HG03521 (cell line): Measurements from ENCODE around the gene TXN2.
"Not testable (repeated sequence)": the region's sequence is repeated elsewhere in the genome, so short reads cannot be mapped to it uniquely, and the experiment has no call there.

Source experiments
- ATAC-seq: cut with Tn5 transposase; IDR thresholded peaks from one replicate; pipeline ENCODE4 v1.9.1; 2021; ENCODE audit warnings: mild to moderate bottlenecking, moderate library complexity; ENCODE audit not compliant: unreplicated experiment

Gene TXN2, protein sequence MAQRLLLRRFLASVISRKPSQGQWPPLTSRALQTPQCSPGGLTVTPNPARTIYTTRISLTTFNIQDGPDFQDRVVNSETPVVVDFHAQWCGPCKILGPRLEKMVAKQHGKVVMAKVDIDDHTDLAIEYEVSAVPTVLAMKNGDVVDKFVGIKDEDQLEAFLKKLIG

DNA sequence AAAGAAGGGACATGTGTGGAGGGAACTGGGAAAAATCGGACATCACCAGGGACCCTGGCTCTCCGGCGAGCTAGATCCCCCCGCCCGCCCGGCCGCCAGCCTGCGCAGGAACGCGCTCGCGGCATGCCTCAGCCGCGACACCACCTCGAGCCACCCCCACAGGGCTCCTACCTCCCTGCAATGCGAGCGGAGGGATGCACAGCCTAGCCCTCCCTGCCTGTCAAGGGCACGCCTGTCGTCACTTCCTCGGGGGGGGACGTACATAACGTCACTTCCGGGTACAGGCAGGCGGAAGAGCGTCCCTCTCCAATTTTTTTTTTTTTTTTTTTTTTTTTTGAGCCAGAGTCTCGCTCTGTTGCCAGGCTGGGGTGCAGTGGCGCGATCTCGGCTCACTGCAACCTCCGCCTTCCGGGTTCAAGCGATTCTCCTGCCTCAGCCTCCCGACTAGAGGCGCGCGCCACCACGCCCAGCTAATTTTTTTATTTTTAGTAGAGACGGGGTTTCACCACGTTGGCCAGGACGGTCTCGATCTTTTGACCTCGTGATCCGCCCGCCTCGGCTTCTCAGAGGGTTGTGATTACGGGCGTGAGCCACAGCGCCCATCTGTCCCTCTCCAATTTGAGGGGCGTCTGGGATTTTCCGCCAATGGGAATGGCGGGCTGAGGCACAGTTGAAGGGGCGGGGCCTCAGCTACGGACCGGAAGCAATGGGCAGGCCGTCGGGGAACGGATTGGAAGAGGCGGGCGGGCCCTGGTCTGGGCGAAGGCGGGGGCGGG is at the start of gene TXN2:
Gene TXN2, minus strand, starts transcription at position 248 of the 776 bp plus-strand sequence. CDS start 803 bp downstream, outside the sequence.
- peak; percentile 84 for ATAC-seq

DNA sequence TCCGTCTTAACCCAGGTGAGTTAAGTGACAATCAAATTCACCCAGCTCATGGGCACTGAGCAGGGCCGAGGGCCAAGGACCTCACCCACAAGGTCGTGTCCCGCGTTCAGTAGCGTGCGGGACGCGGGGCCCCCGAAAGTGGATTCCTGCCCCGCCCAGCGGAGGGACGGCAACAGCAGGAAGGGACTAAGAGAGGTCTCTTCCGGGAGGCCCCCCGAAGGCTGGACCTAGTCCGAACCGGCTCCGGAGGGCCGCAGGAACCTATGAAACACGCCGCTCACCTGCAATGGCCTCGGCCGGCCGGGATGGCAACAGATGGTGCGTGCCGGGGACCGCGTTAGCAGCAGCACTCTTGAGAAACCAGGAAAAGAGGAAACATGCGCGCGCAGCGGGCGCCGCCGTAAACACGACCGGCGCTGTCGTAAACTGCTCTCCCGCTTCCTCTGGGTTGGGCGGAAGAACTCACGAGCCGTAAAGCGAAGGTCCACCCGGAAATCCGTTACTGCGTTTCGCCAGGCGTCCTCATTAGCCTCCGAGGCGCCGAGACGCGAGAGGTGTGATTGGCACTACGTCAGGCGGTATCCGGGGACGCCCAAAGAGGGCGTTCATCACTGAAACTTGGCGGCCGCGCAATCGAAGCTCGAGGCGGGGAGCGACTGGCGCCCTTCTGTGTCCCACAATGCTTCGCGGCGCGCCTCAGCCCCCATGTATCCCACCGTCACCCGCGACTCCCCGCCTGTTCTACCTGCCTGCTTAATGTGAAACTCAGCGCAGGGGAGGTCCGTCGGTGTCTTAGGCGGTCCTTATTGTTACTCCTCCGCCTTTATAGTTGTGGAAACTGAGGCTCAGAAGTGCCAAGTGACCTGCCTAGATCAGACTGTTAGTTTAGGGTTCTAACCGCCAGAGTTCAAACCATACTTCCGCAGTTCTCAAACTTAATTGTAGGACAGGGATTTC is 47.6 kb upstream of the TXN2 start, which contains the start of gene EIF3D:
Gene EIF3D, minus strand, starts transcription at position 372 of the 957 bp plus-strand sequence. CDS start 3,045 bp downstream, outside the sequence.
- peak; percentile 94 for ATAC-seq

DNA sequence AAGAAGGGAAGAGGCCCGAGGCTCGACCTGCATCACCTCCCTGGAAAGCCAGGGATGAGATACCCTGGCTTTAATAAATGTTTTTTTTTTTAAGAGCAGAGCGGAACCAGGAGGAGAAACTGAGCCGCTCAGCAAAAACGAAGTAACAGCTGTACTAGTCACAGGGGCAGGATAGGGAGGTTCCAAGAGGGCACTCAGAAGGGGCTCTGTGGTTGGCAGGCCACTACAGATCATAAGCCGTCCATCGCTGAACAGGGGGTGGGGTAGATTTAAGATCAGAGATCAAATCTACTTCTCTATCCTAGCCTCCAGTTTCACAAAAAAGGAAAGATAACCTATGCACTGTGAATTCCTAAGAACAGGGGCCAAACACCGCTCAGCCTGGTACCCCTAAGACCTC is 46.9 kb upstream of the TXN2 start:
- ATAC-seq = no peak

DNA sequence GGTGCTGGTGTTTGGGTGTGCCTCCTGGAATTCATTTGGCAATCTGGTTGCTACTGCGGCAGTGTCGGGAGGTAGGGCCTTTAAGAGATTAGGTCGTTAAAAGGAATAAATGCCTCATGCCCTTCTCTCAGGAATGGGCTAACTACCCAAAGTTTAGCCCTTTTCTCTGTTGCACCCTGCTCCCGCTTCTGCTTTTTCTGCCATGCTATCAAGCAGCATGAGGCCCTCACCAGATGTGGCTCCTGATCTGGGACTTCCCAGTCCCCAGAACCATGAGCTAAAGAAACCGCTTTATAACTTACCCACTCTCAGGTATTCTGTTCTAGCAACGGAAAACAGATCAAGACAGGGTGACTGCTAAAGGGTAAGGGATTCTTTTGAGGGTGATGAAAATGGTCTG is 41.2 kb upstream of the TXN2 start:
- no peak for ATAC-seq

GRCh38 chr22:36520423-36520822 is 39.0 kb upstream of the TXN2 start:
- ATAC-seq = no peak

DNA sequence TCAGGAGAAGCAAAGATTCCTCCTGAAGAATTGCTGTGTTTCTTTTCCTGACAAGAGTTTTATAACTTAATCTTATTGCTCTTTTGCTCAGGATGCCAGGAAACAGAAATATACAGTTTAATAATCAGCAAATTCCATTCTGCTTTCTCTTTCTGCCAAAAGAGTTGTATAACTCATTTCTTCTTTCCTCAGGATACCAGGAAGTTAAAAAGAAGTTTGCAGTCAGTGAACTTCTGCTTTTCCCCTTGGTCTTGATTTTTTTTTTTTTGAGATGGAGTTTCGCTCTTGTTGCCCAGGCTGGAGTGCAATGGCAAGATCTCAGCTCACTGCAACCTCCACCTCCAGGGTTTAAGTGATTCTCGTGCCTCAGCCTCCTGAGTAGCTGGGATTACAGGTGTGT is 38.5 kb upstream of the TXN2 start:
- not testable (repeated sequence) for ATAC-seq

DNA sequence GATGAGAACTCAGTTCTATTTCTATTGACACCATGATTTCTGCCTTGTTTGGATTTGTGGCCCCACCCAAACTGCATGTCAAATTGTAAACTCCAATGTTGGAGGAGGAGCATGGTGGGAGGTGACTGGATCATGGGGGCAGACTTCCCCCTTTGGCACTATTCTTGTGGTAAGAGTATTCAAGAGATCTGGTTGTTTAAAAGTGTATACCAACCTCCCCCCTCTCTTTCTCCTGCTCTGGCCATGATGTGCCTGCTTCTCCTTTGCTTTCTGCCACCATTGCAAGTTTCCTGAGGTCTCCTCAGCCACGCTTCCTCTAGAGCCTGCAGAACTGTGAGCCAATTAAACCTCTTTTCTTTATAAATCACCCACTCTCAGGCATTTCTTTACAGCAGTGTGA is 33.3 kb upstream of the TXN2 start:
- no peak for ATAC-seq

GRCh38 chr22:36512991-36513390 is 31.6 kb upstream of the TXN2 start:
- no peak for ATAC-seq

GRCh38 chr22:36512333-36512732 is 30.9 kb upstream of the TXN2 start:
- no peak for ATAC-seq

- ATAC-seq = no peak
These were observed 29.8 kb upstream of the TXN2 start for GRCh38 chr22:36510966-36511881.

GRCh38 chr22:36510384-36510783 is 28.9 kb upstream of the TXN2 start:
- ATAC-seq = no peak

GRCh38 chr22:36507518-36508010 is 26.1 kb upstream of the TXN2 start:
- ATAC-seq = no peak

- ATAC-seq = peak; percentile 84
These were observed 25.4 kb upstream of the TXN2 start, which contains the start of gene FOXRED2 for GRCh38 chr22:36506637-36507517. TSS of gene FOXRED2 (minus strand) at chr22:36507040. CDS start at chr22:36506422, 618 bp downstream.

- no peak for ATAC-seq
These were observed 24.7 kb upstream of the TXN2 start for GRCh38 chr22:36505998-36506635.

DNA sequence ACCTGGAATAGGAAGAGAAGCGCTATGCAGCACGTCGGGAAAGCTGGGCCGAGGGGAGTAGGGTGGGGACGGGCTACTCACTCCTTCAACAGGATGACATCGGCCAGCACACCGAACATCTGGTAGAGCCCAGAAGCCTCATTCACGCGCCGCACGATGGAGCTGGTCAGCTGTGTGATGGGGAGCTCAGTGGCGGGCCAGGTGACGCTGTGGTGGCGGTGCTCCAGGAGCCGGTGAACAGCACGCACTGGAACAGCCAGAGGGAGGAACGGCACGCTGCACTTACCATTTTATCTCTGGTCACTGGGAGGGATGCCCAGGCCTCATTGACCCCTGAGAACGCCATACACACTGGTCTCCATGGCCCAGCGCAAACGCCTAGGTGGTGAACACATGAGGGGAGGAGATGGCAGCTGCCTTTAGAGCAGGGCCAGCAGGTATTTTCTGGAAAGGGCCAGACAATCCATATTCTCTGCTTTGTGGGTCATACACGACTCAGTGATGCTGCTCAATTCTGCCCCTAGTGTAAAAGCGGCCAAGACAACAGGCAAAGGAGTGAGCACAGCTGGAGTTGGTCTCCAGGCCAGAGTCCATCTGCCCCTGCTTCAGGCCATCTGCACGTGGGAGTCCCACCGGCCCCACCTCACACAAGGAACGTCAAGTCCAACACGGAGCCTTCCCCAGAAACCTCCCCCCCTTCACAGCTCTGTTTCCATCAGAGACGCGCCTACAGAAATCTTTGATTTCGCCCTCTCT is 16.6 kb upstream of the TXN2 start:
- ATAC-seq = no peak

- ATAC-seq = no peak
These were observed 12.3 kb upstream of the TXN2 start for GRCh38 chr22:36493690-36494110.

DNA sequence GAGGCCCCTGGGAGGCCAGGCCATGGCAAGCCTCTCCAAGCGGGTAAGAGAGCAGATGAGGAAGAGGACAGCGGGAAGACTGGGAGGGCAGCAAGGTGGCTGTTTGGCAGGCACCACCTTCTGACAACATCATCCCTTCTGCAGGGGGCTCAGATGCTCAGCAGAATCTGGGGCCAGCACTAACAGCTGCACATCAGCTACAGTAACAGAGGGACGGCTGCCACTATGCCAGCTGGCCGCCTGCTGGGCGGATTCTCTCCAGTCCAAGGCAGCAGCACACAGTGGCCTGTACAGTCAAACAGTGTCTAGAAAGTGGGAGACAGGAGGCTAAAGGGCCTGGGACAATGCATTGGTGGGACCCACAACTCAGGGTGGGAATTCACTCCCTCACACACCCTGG is 10.7 kb upstream of the TXN2 start:
- ATAC-seq = no peak

DNA sequence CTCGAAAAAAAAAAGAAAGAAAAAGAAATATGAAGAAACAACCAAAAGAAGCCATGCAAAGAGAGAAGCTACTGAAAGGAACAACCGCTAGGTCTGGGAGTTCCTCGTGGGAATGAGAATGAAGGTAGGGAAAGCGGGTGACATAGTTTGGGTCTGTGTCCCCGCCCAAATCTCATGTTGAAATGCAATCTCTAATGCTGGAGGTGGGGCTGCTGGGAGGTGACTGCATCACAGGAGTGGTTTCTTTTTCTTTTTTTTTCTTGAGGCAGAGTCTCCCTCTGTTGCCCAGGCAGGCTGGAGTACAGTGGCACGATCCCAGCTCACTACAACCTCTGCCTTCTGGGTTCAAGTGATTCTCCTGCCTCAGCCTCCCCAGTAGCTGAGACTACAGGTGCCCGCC is 9.7 kb upstream of the TXN2 start:
- no peak for ATAC-seq
